Measurements from ENCODE around the gene UCK2.

Gene UCK2

DNA sequence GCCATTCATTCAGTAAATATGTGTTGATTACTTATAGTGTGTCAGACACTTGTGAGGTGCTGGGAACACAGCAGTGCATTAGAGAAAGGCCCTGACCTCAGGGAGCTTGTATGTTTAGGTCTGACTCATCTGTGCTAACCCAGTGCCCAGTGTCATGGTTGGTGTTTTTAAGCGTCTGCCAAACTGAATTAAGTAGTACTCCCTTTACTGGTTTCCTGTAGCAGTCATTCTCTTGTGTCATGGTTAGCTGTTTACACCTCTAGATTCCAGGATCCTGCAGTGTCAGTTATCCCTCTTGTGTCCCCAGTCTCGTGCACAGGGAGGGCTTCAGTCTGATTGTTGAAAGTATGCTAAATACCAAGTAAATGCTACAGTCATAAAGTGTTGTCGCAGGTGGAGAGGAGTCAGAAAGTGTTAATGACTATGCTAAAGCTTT, 14.2 kb downstream of the UCK2 start:
- H3K4me3 ChIP-seq (ENCODE audit: low read depth, low read length), result no peak overlapping the region
- TF ChIP-seq, protein P1, sequence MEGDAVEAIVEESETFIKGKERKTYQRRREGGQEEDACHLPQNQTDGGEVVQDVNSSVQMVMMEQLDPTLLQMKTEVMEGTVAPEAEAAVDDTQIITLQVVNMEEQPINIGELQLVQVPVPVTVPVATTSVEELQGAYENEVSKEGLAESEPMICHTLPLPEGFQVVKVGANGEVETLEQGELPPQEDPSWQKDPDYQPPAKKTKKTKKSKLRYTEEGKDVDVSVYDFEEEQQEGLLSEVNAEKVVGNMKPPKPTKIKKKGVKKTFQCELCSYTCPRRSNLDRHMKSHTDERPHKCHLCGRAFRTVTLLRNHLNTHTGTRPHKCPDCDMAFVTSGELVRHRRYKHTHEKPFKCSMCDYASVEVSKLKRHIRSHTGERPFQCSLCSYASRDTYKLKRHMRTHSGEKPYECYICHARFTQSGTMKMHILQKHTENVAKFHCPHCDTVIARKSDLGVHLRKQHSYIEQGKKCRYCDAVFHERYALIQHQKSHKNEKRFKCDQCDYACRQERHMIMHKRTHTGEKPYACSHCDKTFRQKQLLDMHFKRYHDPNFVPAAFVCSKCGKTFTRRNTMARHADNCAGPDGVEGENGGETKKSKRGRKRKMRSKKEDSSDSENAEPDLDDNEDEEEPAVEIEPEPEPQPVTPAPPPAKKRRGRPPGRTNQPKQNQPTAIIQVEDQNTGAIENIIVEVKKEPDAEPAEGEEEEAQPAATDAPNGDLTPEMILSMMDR (IDR thresholded peaks at IDR 0.05; ENCODE audit: control insufficient read depth, extremely low read depth, insufficient read depth), result no peak
- no peak for DNase-seq (ENCODE audit: low read depth)

DNA sequence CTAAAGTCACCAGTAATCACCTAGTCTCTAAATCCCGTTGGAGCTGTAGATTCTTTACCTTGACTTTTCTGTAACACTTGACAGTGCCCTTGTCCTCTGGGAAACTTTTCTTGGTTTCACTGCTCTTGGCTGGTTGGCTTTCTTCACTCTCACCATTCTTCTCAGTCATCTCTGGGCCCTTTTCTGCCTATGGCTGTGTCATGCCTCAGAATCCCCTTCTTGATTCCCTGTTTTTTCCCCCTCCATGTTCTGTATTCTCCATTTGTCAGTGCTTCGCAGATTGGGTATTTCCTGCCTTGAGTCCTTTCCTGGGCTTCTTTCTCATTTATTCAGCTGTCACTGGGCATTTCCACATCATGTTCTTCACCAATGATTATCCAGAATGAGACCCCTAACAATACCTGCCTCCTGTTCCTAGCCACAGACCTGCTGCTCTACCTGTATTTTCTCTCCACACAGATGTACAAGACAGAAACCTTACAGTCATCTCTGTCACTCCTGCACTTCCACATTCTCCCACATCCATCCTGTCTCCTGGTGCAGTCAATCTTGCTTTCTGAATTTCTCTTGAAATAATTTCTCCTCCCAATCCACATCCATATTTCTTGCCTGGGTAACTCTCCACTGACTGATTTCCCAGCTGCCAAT, 14.7 kb downstream of the UCK2 start:
- no peak for DNase-seq (ENCODE audit: low read depth)
- TF ChIP-seq, protein P1 (IDR thresholded peaks at IDR 0.05; ENCODE audit: control insufficient read depth, extremely low read depth, insufficient read depth), result no peak
- no peak overlapping the region for H3K4me3 ChIP-seq (ENCODE audit: low read depth, low read length)

DNA sequence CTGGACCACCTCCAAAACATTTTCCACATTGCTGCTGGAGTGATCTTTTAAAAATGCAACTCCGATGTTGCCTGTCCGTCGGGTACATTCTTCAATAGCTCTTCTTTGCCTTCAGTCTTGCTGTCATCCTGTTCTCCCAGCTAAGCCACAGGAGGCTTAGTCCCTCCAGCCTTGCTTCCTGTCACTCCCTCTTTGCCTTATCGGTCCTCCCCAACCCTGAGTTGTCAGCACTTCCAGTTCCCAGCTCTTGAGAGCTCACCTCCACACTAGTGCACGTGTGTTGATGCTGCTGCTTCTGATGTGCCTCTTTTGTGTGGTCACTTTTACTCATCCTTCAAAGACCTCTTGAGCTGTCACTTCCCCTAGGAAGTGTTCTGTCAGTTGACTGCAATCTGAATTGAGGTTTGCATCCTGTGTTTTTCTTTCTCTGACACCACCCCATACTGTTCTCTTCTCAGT, 15.3 kb downstream of the UCK2 start:
- no peak for DNase-seq (ENCODE audit: low read depth)
- TF ChIP-seq, protein P1 (IDR thresholded peaks at IDR 0.05; ENCODE audit: control insufficient read depth, extremely low read depth, insufficient read depth), result no peak
- no peak overlapping the region for H3K4me3 ChIP-seq (ENCODE audit: low read depth, low read length)

DNA sequence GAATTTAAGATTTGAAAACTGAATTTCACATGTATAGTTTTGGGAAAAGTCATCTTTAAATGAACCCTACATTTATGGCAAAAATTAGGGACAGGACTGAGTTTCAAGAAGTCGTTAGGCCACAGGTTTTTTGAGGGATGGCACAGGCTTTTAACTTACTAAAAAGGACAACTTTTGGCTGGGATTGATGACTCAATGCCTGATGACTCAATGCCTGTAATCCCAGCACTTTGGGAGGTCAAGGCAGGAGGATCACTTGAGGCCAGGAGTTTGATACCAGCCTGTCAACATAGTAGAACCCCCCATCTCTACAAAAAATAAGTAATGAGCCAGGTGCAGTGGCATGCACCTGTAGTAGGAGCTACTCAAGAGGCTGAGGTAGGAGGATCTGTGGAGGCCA, 15.9 kb downstream of the UCK2 start:
- H3K4me3 ChIP-seq (ENCODE audit: low read depth, low read length), result no peak overlapping the region
- no peak for DNase-seq (ENCODE audit: low read depth)
- TF ChIP-seq, protein P1 (IDR thresholded peaks at IDR 0.05; ENCODE audit: control insufficient read depth, extremely low read depth, insufficient read depth), result no peak

DNA sequence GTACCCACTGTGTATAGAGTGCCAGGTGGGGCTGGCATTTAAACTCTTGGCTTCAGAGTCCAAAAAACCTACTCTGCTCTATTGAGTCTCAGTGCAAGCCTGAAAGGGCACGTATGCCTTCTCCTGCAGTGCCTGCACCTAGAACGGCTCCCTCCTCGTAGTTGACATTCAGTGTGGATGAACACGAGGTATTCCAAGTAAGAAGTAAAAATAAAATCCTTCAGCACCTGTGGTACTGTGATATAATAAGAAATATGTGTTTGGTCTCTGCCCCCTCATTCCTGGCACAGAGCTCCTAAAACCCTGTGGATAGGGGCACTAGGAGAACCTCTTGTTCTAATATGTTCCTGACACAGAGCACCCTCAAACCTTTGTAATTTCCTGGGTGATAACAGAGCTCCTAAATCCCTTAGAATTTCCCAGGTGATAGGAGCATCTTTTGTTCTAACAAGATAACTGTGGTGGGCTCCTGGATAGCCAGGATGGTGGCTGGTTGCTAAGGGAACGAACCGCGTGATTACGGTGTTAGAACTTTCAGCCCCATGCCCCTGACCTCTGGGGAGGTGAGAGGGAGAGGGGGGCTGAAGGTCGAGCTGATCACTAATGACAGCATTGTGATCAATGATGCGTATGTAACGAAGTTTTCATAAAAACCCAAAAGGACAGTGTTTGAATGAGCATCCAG, 16.8 kb downstream of the UCK2 start:
- DNase-seq (ENCODE audit: low read depth), result no peak
- H3K4me3 ChIP-seq (ENCODE audit: low read depth, low read length), result no peak overlapping the region
- TF ChIP-seq, protein P1 (IDR thresholded peaks at IDR 0.05; ENCODE audit: control insufficient read depth, extremely low read depth, insufficient read depth), result no peak

DNA sequence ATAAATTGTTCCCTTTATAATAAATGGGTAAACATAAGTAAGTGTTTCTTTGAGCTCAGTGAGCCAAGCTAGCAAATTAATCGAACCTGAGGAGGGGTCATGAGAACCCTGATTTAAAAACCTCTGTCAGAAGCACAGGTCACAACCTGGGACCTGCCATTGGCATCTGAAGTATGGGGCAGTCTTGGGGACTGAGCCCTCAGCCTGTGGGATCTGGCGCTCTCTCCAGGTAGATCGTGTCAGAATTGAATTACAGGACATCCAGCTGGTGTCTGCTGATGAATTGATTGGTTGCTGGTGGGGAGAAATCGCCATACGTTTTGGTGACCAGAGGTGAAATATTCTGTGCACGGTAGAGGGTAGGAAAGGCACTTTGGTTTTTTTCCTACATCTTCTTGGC, 17.5 kb downstream of the UCK2 start:
- DNase-seq (ENCODE audit: low read depth), result no peak
- TF ChIP-seq, protein P1 (IDR thresholded peaks at IDR 0.05; ENCODE audit: control insufficient read depth, extremely low read depth, insufficient read depth), result no peak
- no peak overlapping the region for H3K4me3 ChIP-seq (ENCODE audit: low read depth, low read length)

Data from LNCaP clone FGC (cell line).